K562 (cell line): ENCODE measurements around the gene CCL19. TPM values are rescaled to one million over a fixed set of nuclear protein-coding genes. Genes with fewer than 3 reads are reported as not detected.

Experiments used
- ATAC-seq: fragments of 200-7000 bp; cut with Tn5 transposase; 3 replicates; pipeline ENCODE4 v1.9.1; 2020; ENCODE audit warnings: moderate library complexity
- BruUV-seq: library from RNA; stranded (reverse); fragments of 400-500 nt; replicated peaks from 2 replicates; lab custom pipeline; 2021; lab: Mats Ljungman, UMichigan
- CTCF ChIA-PET: fragments of 300-600 bp; formaldehyde crosslinking; extraction: SDS; loops from one replicate; lab custom pipeline; 2021; ENCODE audit warnings: low intra/inter-chr PET ratio; lab: Yijun Ruan, JAX
- POLR2A ChIA-PET: fragments of 300-600, 350-650 bp; sonication (Branson Sonifier 250); formaldehyde crosslinking; extraction: SDS; loops from one replicate; lab custom pipeline; 2021; ENCODE audit warnings: antibody characterized with exemption, inconsistent platforms; lab: Yijun Ruan, JAX
- DNase-seq, 4 experiments: peaks; one replicate each; pipeline versions ENCODE4 v3.0.0 to v3.0.0-alpha.2; 2011 to 2018; ENCODE audit warnings: low spot score in 3 of 4, mixed read lengths in 3 of 4; ENCODE audit errors: extremely low read depth in 1 of 4
- FAIRE-seq: peaks from 2 replicates; lab custom pipeline; 2011; peaks lifted over from hg19 to GRCh38; lab: Jason Lieb, UNC
- H2AFZ ChIP-seq: 2 replicates; pipeline ENCODE4 v1.6.0; 2011; ENCODE audit warnings: low read depth, low read length, control low read depth, inconsistent platforms
- H3K27ac ChIP-seq: fragments of 200-600 bp; 3 replicates; pipeline ENCODE4 v1.8.0; 2011; ENCODE audit warnings: low read depth, mild to moderate bottlenecking, control low read depth, inconsistent platforms, low read length, moderate library complexity, mixed read lengths; ENCODE audit errors: extremely low read depth
- H3K27me3 ChIP-seq, 2 experiments: fragments of 300-600 bp in 1 of 2; 2 replicates in 1 of 2; 3 replicates in 1 of 2; pipeline versions ENCODE4 v1.6.0 to v1.8.0; 2011; ENCODE audit warnings: inconsistent platforms in 2 of 2, low read length in 2 of 2, mild to moderate bottlenecking in 1 of 2, mixed read lengths in 1 of 2, moderate library complexity in 1 of 2; ENCODE audit not compliant: control insufficient read depth in 2 of 2, insufficient read depth in 2 of 2
- H3K36me3 ChIP-seq: fragments of 300-600 bp; 3 replicates; pipeline ENCODE4 v1.8.0; 2011; ENCODE audit warnings: mild to moderate bottlenecking, low read length, inconsistent platforms; ENCODE audit not compliant: control insufficient read depth, insufficient read depth
- H3K4me1 ChIP-seq, 2 experiments: fragments of 200-600 bp in 1 of 2; replicated peaks in 1 of 2; 2 replicates in 1 of 2; 3 replicates in 1 of 2; pipeline versions ENCODE4 v1.5.1 to v1.8.0; 2011; ENCODE audit warnings: inconsistent platforms in 2 of 2, low read length in 2 of 2, mild to moderate bottlenecking in 1 of 2, mixed read lengths in 1 of 2, moderate library complexity in 1 of 2; ENCODE audit not compliant: control insufficient read depth in 2 of 2, insufficient read depth in 2 of 2
- H3K4me2 ChIP-seq: 2 replicates; pipeline ENCODE4 v1.6.1; 2011; ENCODE audit warnings: low read length, control low read depth, inconsistent platforms, mixed read lengths; ENCODE audit not compliant: insufficient read depth
- H3K4me3 ChIP-seq: fragments of 200-600 bp; sonication (generic), shearing (Covaris generic); 2 replicates; pipeline ENCODE4 v1.5.1; 2016; ENCODE audit warnings: control low read depth, inconsistent platforms
- H3K79me2 ChIP-seq: fragments of 200-600 bp; 3 replicates; pipeline ENCODE4 v1.8.0; 2011; ENCODE audit warnings: low read length, inconsistent platforms; ENCODE audit not compliant: control insufficient read depth, insufficient read depth
- H3K9ac ChIP-seq, 2 experiments: 2 replicates each; pipeline versions ENCODE4 v1.6.0 to v1.6.1; 2011; ENCODE audit warnings: low read depth in 2 of 2, low read length in 2 of 2, control low read depth in 1 of 2, inconsistent platforms in 1 of 2, mild to moderate bottlenecking in 1 of 2, mixed read lengths in 1 of 2; ENCODE audit not compliant: insufficient read depth in 1 of 2
- H3K9me1 ChIP-seq: one replicate; pipeline ENCODE4 v1.6.0; 2011; ENCODE audit warnings: inconsistent platforms, mild to moderate bottlenecking, low read length, moderate library complexity; ENCODE audit not compliant: control insufficient read depth, insufficient read depth
- H3K9me3 ChIP-seq: replicated peaks from 2 replicates; pipeline ENCODE4 v1.5.1; 2011; ENCODE audit warnings: low read depth, low read length, inconsistent platforms; ENCODE audit not compliant: control insufficient read depth, insufficient read depth
- H4K20me1 ChIP-seq: replicated peaks from 2 replicates; pipeline ENCODE4 v1.6.1; 2011; ENCODE audit warnings: low read length, inconsistent platforms, mixed read lengths; ENCODE audit not compliant: control insufficient read depth, insufficient read depth
- BRD4 ChIP-seq: fragments of 200-600 bp; sonication (generic); IDR thresholded peaks from 2 replicates; pipeline ENCODE4 v1.6.1; 2017; ENCODE audit warnings: inconsistent platforms
- DMBX1 ChIP-seq: fragments of 250-450 bp; sonication (Bioruptor Pico); IDR thresholded peaks from 2 replicates; pipeline ENCODE4 v1.8.0; 2022; ENCODE audit warnings: inconsistent platforms, mild to moderate bottlenecking, moderate library complexity, borderline replicate concordance
- ETS2 ChIP-seq: IDR thresholded peaks from 2 replicates; pipeline ENCODE4 v1.6.1; 2016; ENCODE audit warnings: borderline replicate concordance, missing genetic modification characterization, mild to moderate bottlenecking, moderate library complexity, missing compliant biosample characterization; ENCODE audit not compliant: poor library complexity, severe bottlenecking
- HMG20B ChIP-seq: fragments of 250-450 bp; sonication (Bioruptor Pico); IDR thresholded peaks from 2 replicates; pipeline ENCODE4 v1.5.0; 2021; ENCODE audit warnings: mild to moderate bottlenecking
- JUNB ChIP-seq: fragments of 450-650 bp; formaldehyde crosslinking; conservative IDR thresholded peaks from 2 replicates; pipeline ENCODE4 v1.4.0; 2020; ENCODE audit warnings: mild to moderate bottlenecking
- NR2C1 ChIP-seq, 2 experiments: fragments of 450-650 bp; IDR thresholded peaks; 2 replicates each; pipeline ENCODE4 v1.6.1; 2017; ENCODE audit warnings: mild to moderate bottlenecking in 2 of 2, antibody characterized with exemption in 1 of 2, inconsistent platforms in 1 of 2, missing compliant biosample characterization in 1 of 2, missing genetic modification characterization in 1 of 2
- POLR2B ChIP-seq: fragments of 450-650 bp; IDR thresholded peaks from 2 replicates; pipeline ENCODE4 v1.6.1; 2018; ENCODE audit warnings: low read depth; ENCODE audit not compliant: partially characterized antibody
- ZNF174 ChIP-seq: fragments of 250-450 bp; sonication (Bioruptor Pico); IDR thresholded peaks from 2 replicates; pipeline ENCODE4 v1.4.0; 2020; ENCODE audit warnings: mild to moderate bottlenecking
- ZNF507 ChIP-seq: conservative IDR thresholded peaks from 2 replicates; pipeline ENCODE4 v1.6.1; 2017; ENCODE audit warnings: missing genetic modification characterization, missing compliant biosample characterization
- in situ Hi-C: fragments of 300-500 bp; cut with MboI; formaldehyde crosslinking; loops from 4 replicates; pipeline ENCODE4 v1.15.0; 2018; ENCODE audit warnings: inconsistent platforms, mixed read lengths
- intact Hi-C: fragments of 100-400 bp; cut with micrococcal nuclease; formaldehyde crosslinking; loops from 2 replicates; pipeline ENCODE4 v1.14.2; 2022
- polyA plus RNA-seq, 8 experiments: library from polyadenylated mRNA; depleted of rRNA in 4 of 8; stranded (reverse) in 5 of 8; unstranded in 3 of 8; fragments of >200 nt; fragmentation: Nextera tagmentation in 2 of 8; fragmentation: Illumina TruSeq in 1 of 8; extraction: Ambion mirVana in 2 of 8; extraction: Trizol in 1 of 8; gene quantifications; 2 replicates each; pipeline versions ENCODE4 v1.2.1 to v1.2.3, GENCODE V29; 2011 to 2014; ENCODE audit warnings: inconsistent platforms in 1 of 8, missing spikeins in 1 of 8
- total RNA-seq, 7 experiments: library from RNA; depleted of rRNA in 6 of 7; stranded (reverse); fragments of >200 nt in 6 of 7; fragmentation: Illumina TruSeq in 2 of 7; extraction: Trizol in 2 of 7; gene quantifications; 2 replicates each; pipeline versions ENCODE4 v1.2.1 to v1.2.3, GENCODE V29; 2011 to 2021; ENCODE audit warnings: low replicate concordance in 1 of 7
- TF ChIP-seq, protein P1 (sequence below): fragments of 450-650 bp; IDR thresholded peaks from 2 replicates; pipeline ENCODE4 v1.6.1; 2016
- TF ChIP-seq, protein P2 (sequence below): fragments of 450-650 bp; IDR thresholded peaks from 2 replicates; pipeline ENCODE4 v1.6.1; 2014; ENCODE audit warnings: low read depth, mild to moderate bottlenecking, moderate library complexity, borderline replicate concordance

Gene CCL19
- total and polyA plus RNA-seq, 9 of the 15 experiments (the other 6 are each of a cell fraction or from before 2014, with no cell fraction given): not detected

DNA sequence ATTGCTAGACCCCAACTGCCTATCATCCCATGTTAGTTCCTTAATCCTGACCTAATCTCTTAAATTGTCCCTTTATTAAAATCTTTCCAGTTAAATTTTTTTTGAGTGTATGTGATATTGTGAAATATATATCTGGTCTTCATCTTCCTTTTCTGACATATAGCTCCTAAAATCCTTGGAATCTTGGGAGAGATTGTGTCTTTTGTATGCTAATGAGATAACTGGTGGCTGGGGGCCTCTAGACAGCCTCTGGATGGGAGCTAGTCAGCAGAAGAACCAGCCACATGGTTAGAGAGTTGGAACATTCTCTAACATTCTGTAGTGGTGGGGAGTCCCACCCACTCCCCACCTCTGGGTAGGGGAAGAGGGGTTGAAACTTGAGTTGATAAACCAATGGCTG lies 3.7 kb upstream of the CCL19 start:
- H3K79me2 ChIP-seq: no peaks in the 10 kb centered on the region
- H3K9ac ChIP-seq: no peak overlapping the region
- H3K4me1 ChIP-seq: no peaks in the 10 kb centered on the region
- H3K36me3 ChIP-seq: no peaks in the 10 kb centered on the region
- no peaks in the 10 kb centered on the region; a peak in 1 of 5 replicates for H3K27me3 ChIP-seq
- no peak for FAIRE-seq
- in situ Hi-C loops: no loop called here
- BruUV-seq: no TSS peak
- no peak for DNase-seq
- intact Hi-C loops: no loop called here
- TF ChIP-seq, protein P1, sequence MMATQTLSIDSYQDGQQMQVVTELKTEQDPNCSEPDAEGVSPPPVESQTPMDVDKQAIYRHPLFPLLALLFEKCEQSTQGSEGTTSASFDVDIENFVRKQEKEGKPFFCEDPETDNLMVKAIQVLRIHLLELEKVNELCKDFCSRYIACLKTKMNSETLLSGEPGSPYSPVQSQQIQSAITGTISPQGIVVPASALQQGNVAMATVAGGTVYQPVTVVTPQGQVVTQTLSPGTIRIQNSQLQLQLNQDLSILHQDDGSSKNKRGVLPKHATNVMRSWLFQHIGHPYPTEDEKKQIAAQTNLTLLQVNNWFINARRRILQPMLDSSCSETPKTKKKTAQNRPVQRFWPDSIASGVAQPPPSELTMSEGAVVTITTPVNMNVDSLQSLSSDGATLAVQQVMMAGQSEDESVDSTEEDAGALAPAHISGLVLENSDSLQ: no peak
- TF ChIP-seq ZNF507 (tag): no peak
- TF ChIP-seq, protein P2, sequence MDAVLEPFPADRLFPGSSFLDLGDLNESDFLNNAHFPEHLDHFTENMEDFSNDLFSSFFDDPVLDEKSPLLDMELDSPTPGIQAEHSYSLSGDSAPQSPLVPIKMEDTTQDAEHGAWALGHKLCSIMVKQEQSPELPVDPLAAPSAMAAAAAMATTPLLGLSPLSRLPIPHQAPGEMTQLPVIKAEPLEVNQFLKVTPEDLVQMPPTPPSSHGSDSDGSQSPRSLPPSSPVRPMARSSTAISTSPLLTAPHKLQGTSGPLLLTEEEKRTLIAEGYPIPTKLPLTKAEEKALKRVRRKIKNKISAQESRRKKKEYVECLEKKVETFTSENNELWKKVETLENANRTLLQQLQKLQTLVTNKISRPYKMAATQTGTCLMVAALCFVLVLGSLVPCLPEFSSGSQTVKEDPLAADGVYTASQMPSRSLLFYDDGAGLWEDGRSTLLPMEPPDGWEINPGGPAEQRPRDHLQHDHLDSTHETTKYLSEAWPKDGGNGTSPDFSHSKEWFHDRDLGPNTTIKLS: no peak
- TF ChIP-seq POLR2B: no peak
- no peak for TF ChIP-seq HMG20B (CRISPR knock-in tag)
- no peak for TF ChIP-seq JUNB (CRISPR knock-in tag)
- TF ChIP-seq NR2C1 (IDR thresholded peaks at IDR 0.05): no peak
- TF ChIP-seq NR2C1 (tag; IDR thresholded peaks at IDR 0.05): no peak
- TF ChIP-seq BRD4: no peak
- TF ChIP-seq ETS2 (tag): no peak
- TF ChIP-seq DMBX1 (CRISPR knock-in tag): no peak
- no peak for TF ChIP-seq ZNF174 (CRISPR knock-in tag)
- TF ChIP-seq, all 486 proteins: peak for 0
- ChIA-PET CTCF (no interaction called here), POLR2A (no interaction called here)
- Histone ChIP-seq H3K9me3 (no peaks in the 10 kb centered on the region), H4K20me1 (peaks cover 3% of the 10 kb centered on the region; the same call in 1 of the 2 replicates), H3K4me2 (no peak overlapping the region), H3K9me1 (no peaks in the 10 kb centered on the region), H3K4me3 (no peak overlapping the region), H3K27ac (no peak overlapping the region), H2AFZ (no peak overlapping the region)
- no peak for ATAC-seq
